Stimulated activated naive CD8-positive, alpha-beta T cell treated with anti-CD3 and anti-CD28 coated beads, Interleukin-15, amount 100 ng/mL, for 72 hours (primary cell): ENCODE data around the gene DKKL1.

Source experiments
- ATAC-seq: fragments of 150-1000 bp; cut with Tn5 transposase; 2 replicates; pipeline ENCODE4 v1.10.0; 2021; ENCODE audit warnings: mild to moderate bottlenecking, moderate library complexity
- DNase-seq, 2 donors: peaks; one replicate each; pipeline ENCODE4 v3.0.0; 2021 to 2022
- H3K27ac Mint-ChIP-seq, 2 donors: one replicate each; pipeline ENCODE4 v1.8.0; 2022; ENCODE audit warnings: mild to moderate bottlenecking in 2 of 2, mixed read lengths in 2 of 2, moderate library complexity in 2 of 2
- H3K27me3 Mint-ChIP-seq: one replicate; pipeline ENCODE4 v1.8.0; 2022; ENCODE audit warnings: mixed read lengths
- H3K4me1 Mint-ChIP-seq: one replicate; pipeline ENCODE4 v1.8.0; 2022; ENCODE audit warnings: mild to moderate bottlenecking, mixed read lengths
- H3K4me3 Mint-ChIP-seq, 2 donors: one replicate each; pipeline ENCODE4 v1.8.0; 2022; ENCODE audit warnings: mild to moderate bottlenecking in 2 of 2, mixed read lengths in 2 of 2, moderate library complexity in 1 of 2
- H3K9me3 Mint-ChIP-seq, 2 donors: one replicate each; pipeline ENCODE4 v1.8.0; 2022; ENCODE audit warnings: mixed read lengths in 2 of 2

Gene DKKL1

GRCh38 chr19:49344505-49345423, 18.9 kb upstream of the DKKL1 start:
- Mint-ChIP-seq H3K4me3 (no peak overlapping the region), H3K27me3 (no peaks in the 10 kb centered on the region), H3K9me3 (no peaks in the 10 kb centered on the region), H3K27ac (no peak overlapping the region), H3K4me1 (peaks cover 32% of the 10 kb centered on the region)
- ATAC-seq (no peak), DNase-seq (no peak)

- ATAC-seq (peak; percentile 7), DNase-seq (no peak)
- H3K4me3 Mint-ChIP-seq: no peak overlapping the region
- peaks cover 21% of the 10 kb centered on the region for H3K4me1 Mint-ChIP-seq
- H3K27me3 Mint-ChIP-seq: no peaks in the 10 kb centered on the region
- H3K9me3 Mint-ChIP-seq: no peaks in the 10 kb centered on the region
- H3K27ac Mint-ChIP-seq: no peak overlapping the region
These were observed 16.5 kb upstream of the DKKL1 start for GRCh38 chr19:49347191-49347590.

DNA sequence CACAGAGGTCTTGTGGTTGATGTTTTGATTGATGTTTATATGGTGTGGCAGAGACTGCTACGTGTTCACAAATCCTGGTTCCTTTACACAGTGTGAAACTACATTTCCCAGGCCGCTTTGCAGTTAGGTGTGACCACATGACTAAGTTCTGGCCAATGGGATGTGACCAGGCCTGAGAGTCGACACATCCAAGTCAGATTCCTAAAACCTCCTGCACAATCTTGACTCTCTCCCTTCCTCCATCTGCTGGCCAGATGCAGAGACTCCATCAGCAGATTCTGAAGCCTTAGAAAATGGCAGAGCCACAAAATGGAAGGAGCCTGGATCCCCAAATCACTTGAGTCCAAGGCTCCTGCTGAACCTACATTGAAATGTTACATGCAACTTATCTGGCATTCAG, 15.8 kb upstream of the DKKL1 start:
- ATAC-seq (peak; percentile 72), DNase-seq (no peak)
- Mint-ChIP-seq H3K27ac (no peak overlapping the region), H3K4me3 (no peak overlapping the region), H3K9me3 (no peaks in the 10 kb centered on the region), H3K27me3 (no peaks in the 10 kb centered on the region), H3K4me1 (peaks cover 15% of the 10 kb centered on the region)

DNA sequence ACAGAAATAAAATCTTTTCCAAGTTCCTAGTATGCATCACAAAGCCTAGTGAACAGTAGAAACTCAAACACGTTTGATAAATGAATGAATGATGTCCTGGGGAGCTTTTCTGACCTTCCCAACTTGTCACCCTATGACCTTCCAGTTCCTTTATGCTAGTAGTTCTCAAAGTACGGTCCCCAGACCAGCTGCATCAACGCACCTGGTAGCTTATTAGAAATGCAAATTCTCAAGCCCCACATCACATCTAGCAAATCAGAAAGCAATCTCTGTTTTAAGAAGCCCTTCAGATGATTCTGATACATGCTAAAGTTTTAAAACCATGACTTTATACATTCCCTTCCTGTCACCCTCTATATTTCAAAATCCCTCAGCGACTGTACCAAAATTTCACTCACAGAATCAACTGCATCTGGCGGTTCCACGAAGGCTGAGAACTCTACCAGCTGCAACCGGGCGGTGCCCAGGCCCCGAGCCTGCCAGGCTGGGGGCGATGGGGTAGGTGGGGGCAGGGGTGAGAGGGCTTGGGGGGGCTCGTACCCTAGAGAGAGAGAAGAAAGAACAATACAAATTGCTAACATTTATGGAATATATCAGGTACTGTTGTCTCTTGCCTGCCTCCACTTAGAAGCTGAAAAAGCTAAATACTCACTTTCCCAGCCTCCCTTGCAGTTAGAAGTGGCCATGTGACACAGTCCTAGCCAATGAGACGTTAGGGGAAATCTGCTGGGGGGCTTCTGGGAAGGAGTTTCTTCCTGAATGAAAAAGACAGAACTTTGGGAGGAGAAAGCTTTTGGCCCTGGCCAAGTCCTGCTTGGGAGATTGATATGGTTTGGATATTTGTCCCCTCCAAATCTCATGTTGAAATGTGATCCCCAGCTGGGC, 15.1 kb upstream of the DKKL1 start:
- Mint-ChIP-seq H3K4me1 (peaks cover 11% of the 10 kb centered on the region), H3K9me3 (no peaks in the 10 kb centered on the region), H3K27ac (no peak overlapping the region), H3K4me3 (no peak overlapping the region), H3K27me3 (no peaks in the 10 kb centered on the region)
- no peak for DNase-seq
- ATAC-seq: no peak

DNA sequence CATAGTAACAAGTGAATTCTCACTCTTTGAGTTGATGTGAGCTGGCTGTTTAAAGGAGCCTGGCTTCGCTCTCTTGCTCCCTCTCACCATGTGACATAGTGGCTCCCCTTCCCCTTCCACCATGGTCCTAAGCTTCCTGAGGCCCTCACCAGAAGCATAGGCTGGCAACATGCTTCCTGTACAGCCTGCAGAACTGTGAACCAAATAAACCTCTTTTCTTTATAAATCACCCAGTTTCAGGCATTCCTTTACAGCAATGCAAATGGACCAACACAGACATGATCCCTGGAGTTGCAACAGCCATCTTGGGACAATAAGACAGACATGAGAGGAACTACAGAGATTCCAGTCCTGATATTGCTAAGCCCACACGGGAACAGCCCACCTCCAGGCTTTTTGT, 14.1 kb upstream of the DKKL1 start:
- Mint-ChIP-seq H3K27me3 (no peaks in the 10 kb centered on the region), H3K4me1 (peaks cover 9% of the 10 kb centered on the region), H3K4me3 (no peak overlapping the region), H3K9me3 (no peaks in the 10 kb centered on the region), H3K27ac (no peak overlapping the region)
- ATAC-seq (no peak), DNase-seq (no peak)

GRCh38 chr19:49355909-49356353, 7.7 kb upstream of the DKKL1 start:
- Mint-ChIP-seq H3K27me3 (peaks cover 29% of the 10 kb centered on the region), H3K27ac (peak overlapping the region in 1 of 2 donors; percentile 76), H3K9me3 (no peaks in the 10 kb centered on the region), H3K4me3 (peak overlapping the region in 1 of 2 donors; percentile 18), H3K4me1 (peaks cover 17% of the 10 kb centered on the region)
- ATAC-seq (no peak), DNase-seq (no peak)

- Mint-ChIP-seq H3K27ac (no peak overlapping the region), H3K9me3 (no peaks in the 10 kb centered on the region), H3K4me3 (no peak overlapping the region), H3K27me3 (peaks cover 29% of the 10 kb centered on the region), H3K4me1 (peaks cover 17% of the 10 kb centered on the region)
- DNase-seq (no peak), ATAC-seq (no peak)
These were observed 7.3 kb upstream of the DKKL1 start for GRCh38 chr19:49356382-49356781.

- DNase-seq (no peak), ATAC-seq (no peak)
- Mint-ChIP-seq H3K4me3 (no peak overlapping the region), H3K27me3 (peaks cover 29% of the 10 kb centered on the region), H3K27ac (peak overlapping the region in 1 of 2 donors; percentile 83), H3K4me1 (peaks cover 17% of the 10 kb centered on the region), H3K9me3 (no peaks in the 10 kb centered on the region)
These were observed 6.5 kb upstream of the DKKL1 start for GRCh38 chr19:49357186-49357585.

DNA sequence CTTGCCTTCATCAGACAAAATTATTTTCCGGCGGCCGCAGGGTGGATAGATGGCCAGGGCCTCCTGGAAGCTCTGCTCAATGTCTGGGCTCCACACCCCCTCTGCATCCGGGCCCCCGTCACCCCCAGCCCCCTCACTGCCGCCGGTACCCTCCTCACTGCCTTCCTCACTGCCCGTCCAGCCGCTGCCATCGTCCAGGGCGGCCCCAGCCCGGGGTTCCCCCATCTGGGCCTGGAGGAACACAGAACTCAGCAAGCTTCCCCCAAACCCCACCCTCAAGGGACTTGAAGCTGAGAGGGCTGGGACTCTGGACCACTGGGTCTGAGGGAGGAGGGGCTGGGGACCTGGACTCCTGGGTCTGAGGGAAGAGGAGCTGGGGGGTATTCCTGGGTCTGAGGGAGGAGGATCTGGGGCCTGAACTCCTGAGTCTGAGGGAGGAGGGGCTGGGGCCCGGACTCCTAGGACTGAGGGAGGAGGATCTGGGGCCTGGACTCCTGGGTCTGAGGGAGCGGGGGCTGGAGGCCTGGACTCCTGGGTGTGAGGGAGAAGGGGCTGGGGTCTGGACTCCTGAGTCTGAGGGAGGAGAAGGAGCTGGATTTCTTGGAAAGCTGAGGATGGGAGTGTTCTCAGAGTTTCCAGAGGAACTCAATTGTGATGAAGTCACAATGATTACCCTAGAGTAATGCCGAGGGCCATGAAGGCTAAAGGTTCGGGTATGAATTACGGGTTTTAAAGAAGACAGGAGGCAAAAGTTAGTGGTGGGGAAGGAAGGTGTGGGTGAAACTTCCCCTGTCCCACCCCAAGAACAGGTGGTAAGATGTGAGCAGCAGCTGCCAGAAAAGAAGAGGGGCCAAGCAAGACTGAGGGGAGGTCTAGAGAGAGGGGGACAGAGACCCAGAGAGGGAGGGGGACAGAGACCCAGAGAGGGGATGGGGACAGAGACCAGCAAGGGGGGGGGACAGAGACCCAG, 3.5 kb upstream of the DKKL1 start:
- no peak for DNase-seq
- no peak overlapping the region for H3K4me3 Mint-ChIP-seq
- no peaks in the 10 kb centered on the region for H3K9me3 Mint-ChIP-seq
- H3K27ac Mint-ChIP-seq: peak overlapping the region in 1 of 2 donors; percentile 51
- H3K4me1 Mint-ChIP-seq: peaks cover 16% of the 10 kb centered on the region
- ATAC-seq: no peak
- H3K27me3 Mint-ChIP-seq: peaks cover 24% of the 10 kb centered on the region

- DNase-seq (no peak), ATAC-seq (peak; percentile 4)
- Mint-ChIP-seq H3K27me3 (peaks cover 10% of the 10 kb centered on the region), H3K4me1 (peaks cover 2% of the 10 kb centered on the region), H3K4me3 (peak overlapping the region in 1 of 2 donors; percentile 36), H3K27ac (no peak overlapping the region), H3K9me3 (no peaks in the 10 kb centered on the region)
These were observed 2.1 kb upstream of the DKKL1 start for GRCh38 chr19:49361438-49362047.

DNA sequence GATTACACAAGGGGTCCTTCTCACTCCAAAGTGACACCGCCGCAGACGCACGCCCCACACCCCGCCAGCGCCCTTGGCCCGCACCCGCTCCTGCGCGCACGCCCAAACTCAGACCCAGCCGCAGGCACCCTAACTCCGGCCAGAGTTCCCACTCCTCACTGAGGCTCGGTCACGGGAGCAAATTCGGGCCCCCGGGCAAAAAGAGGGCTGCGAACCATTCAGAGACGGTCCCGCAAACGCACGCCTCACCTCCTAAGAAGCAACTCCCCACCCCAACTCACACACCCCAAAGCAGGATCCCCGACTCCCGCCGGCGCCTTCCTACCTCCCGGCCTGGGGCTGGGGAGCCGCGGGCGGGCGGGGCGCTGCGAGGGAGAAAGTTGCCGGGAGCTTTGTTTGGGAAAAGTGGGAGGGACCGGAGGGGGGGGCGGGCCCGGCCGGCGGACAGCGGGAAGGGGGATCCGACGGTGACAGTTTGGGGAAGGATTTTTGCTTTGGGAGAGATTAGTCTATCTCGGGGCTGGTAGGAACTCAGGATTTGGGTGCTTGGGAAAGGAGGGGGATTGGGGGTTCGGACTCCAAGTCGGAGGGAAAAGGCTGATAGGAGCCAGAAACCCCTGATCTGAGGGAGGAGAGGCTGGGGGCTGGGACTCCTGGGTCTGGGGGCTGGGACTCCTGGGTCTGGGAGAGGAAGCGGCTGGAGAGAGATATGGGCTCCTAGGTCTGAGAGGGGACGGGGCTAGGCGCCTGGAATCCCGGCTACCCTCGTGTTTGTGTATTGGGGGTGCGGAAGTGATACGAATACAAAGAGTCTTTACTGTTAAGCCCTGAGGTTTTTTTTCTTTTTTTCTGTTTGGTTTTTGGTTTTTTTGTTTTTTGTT, 1.4 kb upstream of the DKKL1 start, which contains the start of gene TEAD2:
Gene TEAD2, minus strand, starts transcription at position 369 of the 881 bp plus-strand sequence. CDS start 2,341 bp downstream, outside the sequence.
- H3K9me3 Mint-ChIP-seq: no peaks in the 10 kb centered on the region
- H3K4me3 Mint-ChIP-seq: peak within 1 kb of the TSS in 1 of 2 donors; percentile 36
- DNase-seq (peak in 1 of 2 donors; percentile 30), ATAC-seq (peak; percentile 18)
- H3K27me3 Mint-ChIP-seq: peaks cover 10% of the 10 kb centered on the region
- H3K4me1 Mint-ChIP-seq: no peaks in the 10 kb centered on the region
- no peak within 1 kb of the TSS for H3K27ac Mint-ChIP-seq

DNA sequence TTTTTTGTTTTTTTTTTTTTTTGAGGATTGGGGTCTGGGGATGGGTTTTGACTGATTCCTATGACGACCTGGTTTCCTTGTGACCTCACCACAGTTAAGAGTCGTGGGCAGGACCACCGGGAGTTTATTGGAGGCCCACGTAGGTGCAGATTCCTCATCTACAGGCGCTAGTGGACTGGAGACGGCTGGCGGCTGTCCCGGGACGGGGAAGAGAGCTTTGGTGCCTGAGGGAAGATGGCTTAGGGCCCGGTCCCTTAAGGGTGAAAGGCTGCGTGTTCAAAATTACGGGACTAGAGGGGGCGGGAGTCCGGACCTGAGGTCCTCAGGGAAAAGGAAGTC, 779 bp upstream of the DKKL1 start:
- H3K4me1 Mint-ChIP-seq: no peaks in the 10 kb centered on the region
- H3K27ac Mint-ChIP-seq: no peak overlapping the region
- peaks cover 8% of the 10 kb centered on the region for H3K27me3 Mint-ChIP-seq
- ATAC-seq (no peak), DNase-seq (peak in 1 of 2 donors; percentile 32)
- H3K9me3 Mint-ChIP-seq: no peaks in the 10 kb centered on the region
- no peak overlapping the region for H3K4me3 Mint-ChIP-seq

- ATAC-seq: no peak
- H3K4me3 Mint-ChIP-seq: no peak overlapping the region
- H3K4me1 Mint-ChIP-seq: no peaks in the 10 kb centered on the region
- H3K27me3 Mint-ChIP-seq: peaks cover 9% of the 10 kb centered on the region
- H3K9me3 Mint-ChIP-seq: peaks cover 0 to 5% of the 10 kb centered on the region in 2 donors
- DNase-seq: no peak
- H3K27ac Mint-ChIP-seq: no peak overlapping the region
These were observed 533 bp downstream of the DKKL1 start for GRCh38 chr19:49364083-49364737.
